HepG2 (cell line): Measurements from ENCODE around the gene RRBP1. TPM values are rescaled to one million over a fixed set of nuclear protein-coding genes. Genes with fewer than 3 reads are reported as not detected.
A peak's percentile ranks its signal among the peaks of the same experiment; 100 is the strongest.

Experiments
- ATAC-seq: fragments of 200-7000 bp; cut with Tn5 transposase; 3 replicates; pipeline ENCODE4 v1.9.1; 2020; ENCODE audit warnings: mild to moderate bottlenecking, moderate library complexity
- BruUV-seq: library from RNA; stranded (reverse); fragments of 400-500 nt; replicated peaks from 2 replicates; lab custom pipeline; 2021; lab: Mats Ljungman, UMichigan
- CTCF ChIA-PET: fragments of 300-600 bp; formaldehyde crosslinking; extraction: SDS; loops from one replicate; lab custom pipeline; 2021; ENCODE audit warnings: low total read pairs, inconsistent platforms, low intra/inter-chr PET ratio; lab: Yijun Ruan, JAX
- POLR2A ChIA-PET: fragments of 350-600 bp; sonication (Branson Sonifier 250); formaldehyde crosslinking; loops from one replicate; lab custom pipeline; 2020; ENCODE audit warnings: antibody characterized with exemption, inconsistent platforms; lab: Yijun Ruan, JAX
- DNase-seq: peaks from one replicate; pipeline ENCODE4 v3.0.0-alpha.2; 2015; ENCODE audit warnings: low spot score
- FAIRE-seq: peaks from 3 replicates; lab custom pipeline; 2011; peaks lifted over from hg19 to GRCh38; lab: Jason Lieb, UNC
- H2AFZ ChIP-seq: one replicate; pipeline ENCODE4 v1.6.1; 2011; ENCODE audit warnings: low read length, inconsistent platforms
- H3K27ac ChIP-seq: fragments of 300-600 bp; 3 replicates; pipeline ENCODE4 v1.8.0; 2011; ENCODE audit warnings: mixed run types, mild to moderate bottlenecking, mixed read lengths, low read length, inconsistent platforms; ENCODE audit not compliant: insufficient read depth; ENCODE audit errors: extremely low read length
- H3K27me3 ChIP-seq, 2 experiments: fragments of 200-600 bp in 1 of 2; 2 replicates in 1 of 2; 3 replicates in 1 of 2; pipeline versions ENCODE4 v1.6.0 to v1.8.0; 2011; ENCODE audit warnings: low read length in 2 of 2, mild to moderate bottlenecking in 2 of 2, moderate library complexity in 2 of 2, inconsistent platforms in 1 of 2; ENCODE audit not compliant: insufficient read depth in 2 of 2, control insufficient read depth in 1 of 2
- H3K36me3 ChIP-seq, 2 experiments: fragments of 200-600 bp in 1 of 2; replicated peaks in 1 of 2; 2 replicates in 1 of 2; 3 replicates in 1 of 2; pipeline versions ENCODE4 v1.5.1 to v1.8.0; 2011; ENCODE audit warnings: low read length in 2 of 2, inconsistent platforms in 1 of 2; ENCODE audit not compliant: insufficient read depth in 2 of 2, control insufficient read depth in 1 of 2
- H3K4me1 ChIP-seq: 2 replicates; pipeline ENCODE4 v1.5.1; 2012; ENCODE audit warnings: low read length, inconsistent platforms; ENCODE audit not compliant: insufficient read depth
- H3K4me2 ChIP-seq: 2 replicates; pipeline ENCODE4 v1.6.0; 2011; ENCODE audit warnings: low read depth, low read length, inconsistent platforms
- H3K4me3 ChIP-seq, 3 experiments: fragments of 200-600 bp in 1 of 3; sonication (generic), shearing (Covaris generic) in 1 of 3; replicated peaks in 1 of 3; 2 replicates each; pipeline ENCODE4 v1.5.1; 2011 to 2016; ENCODE audit warnings: low read length in 3 of 3, inconsistent platforms in 2 of 3, low read depth in 2 of 3, mild to moderate bottlenecking in 2 of 3, control low read depth in 1 of 3, mixed read lengths in 1 of 3; ENCODE audit not compliant: insufficient read depth in 1 of 3
- H3K79me2 ChIP-seq: one replicate; pipeline ENCODE4 v1.6.1; 2011; ENCODE audit warnings: low read length, inconsistent platforms; ENCODE audit not compliant: insufficient read depth
- H3K9ac ChIP-seq: 2 replicates; pipeline ENCODE4 v1.6.0; 2011; ENCODE audit warnings: mild to moderate bottlenecking, low read depth, low read length, inconsistent platforms; ENCODE audit not compliant: insufficient read depth
- H3K9me3 ChIP-seq: 2 replicates; pipeline ENCODE4 v1.5.1; 2012; ENCODE audit warnings: mild to moderate bottlenecking, low read length
- H4K20me1 ChIP-seq: 2 replicates; pipeline ENCODE4 v1.6.0; 2011; ENCODE audit warnings: inconsistent platforms, mild to moderate bottlenecking, low read length, moderate library complexity; ENCODE audit not compliant: insufficient read depth
- HHEX ChIP-seq: IDR thresholded peaks from 2 replicates; pipeline ENCODE4 v1.6.1; 2016; ENCODE audit warnings: control low read depth
- HNF4A ChIP-seq: sonication (generic); formaldehyde crosslinking; IDR thresholded peaks from 2 replicates; pipeline ENCODE4 v1.4.0; 2020; ENCODE audit warnings: missing genetic modification reagents
- MAFK ChIP-seq, 2 experiments: IDR thresholded peaks in 1 of 2; conservative IDR thresholded peaks in 1 of 2; 2 replicates each; pipeline ENCODE4 v1.6.1; 2011; ENCODE audit warnings: improper control_type of control experiment in 2 of 2, low read length in 2 of 2
- SOX6 ChIP-seq, 2 experiments: fragments of 450-650 bp in 1 of 2; sonication (generic) in 1 of 2; formaldehyde crosslinking in 1 of 2; IDR thresholded peaks; 2 replicates each; pipeline versions ENCODE4 v1.4.0 to v1.6.1; 2017 to 2020; ENCODE audit warnings: antibody characterized with exemption in 1 of 2, mild to moderate bottlenecking in 1 of 2, missing genetic modification reagents in 1 of 2
- ZFP82 ChIP-seq: sonication (generic); formaldehyde crosslinking; IDR thresholded peaks from 2 replicates; pipeline ENCODE4 v1.5.1; 2020; ENCODE audit warnings: mild to moderate bottlenecking, missing genetic modification reagents, borderline replicate concordance
- ZNF615 ChIP-seq: sonication (generic); formaldehyde crosslinking; IDR thresholded peaks from 2 replicates; pipeline ENCODE4 v1.5.0; 2020; ENCODE audit warnings: mild to moderate bottlenecking, missing genetic modification reagents, borderline replicate concordance
- WGBS: methylation state at CpG from one replicate; pipeline ENCODE4 v1.1.6; 2017; ENCODE audit warnings: low lambda C conversion rate; 5-methylcytosine and 5-hydroxymethylcytosine counted together
- in situ Hi-C: cut with HindIII; loops from 2 replicates; pipeline ENCODE4 v1.10.0; 2017; ENCODE audit warnings: low pct_unique_long_range_greater_than_20kb; ENCODE audit not compliant: extremely low pct_ligation_motif_present
- intact Hi-C: fragments of 100-400 bp; cut with micrococcal nuclease; formaldehyde crosslinking; loops from one replicate; pipeline ENCODE4 v1.10.0; 2022; ENCODE audit not compliant: unreplicated experiment
- polyA plus RNA-seq, 8 experiments: library from polyadenylated mRNA; depleted of rRNA in 3 of 8; stranded (reverse) in 7 of 8; unstranded in 1 of 8; fragments of >200 nt; fragmentation: Illumina TruSeq in 4 of 8; extraction: Trizol in 4 of 8; gene quantifications; 2 replicates each; pipeline versions ENCODE4 v1.2.1 to v1.2.3, GENCODE V29; 2011 to 2016; ENCODE audit warnings: low read depth in 4 of 8, missing spikeins in 1 of 8, mixed read lengths in 1 of 8; ENCODE audit not compliant: insufficient read depth in 1 of 8
- total RNA-seq, 5 experiments: library from RNA; depleted of rRNA; stranded (reverse); fragments of >200 nt; fragmentation: Illumina TruSeq; extraction: Trizol; gene quantifications; 2 replicates each; pipeline ENCODE4 v1.2.3, GENCODE V29; 2016; ENCODE audit warnings: low read depth in 1 of 5
- TF ChIP-seq, protein P1 (sequence below): sonication (generic); formaldehyde crosslinking; conservative IDR thresholded peaks from 2 replicates; pipeline ENCODE4 v1.4.0; 2020; ENCODE audit warnings: missing genetic modification reagents
- TF ChIP-seq, protein P2 (sequence below): sonication (generic); formaldehyde crosslinking; IDR thresholded peaks from 2 replicates; pipeline ENCODE4 v1.5.0; 2020; ENCODE audit warnings: mild to moderate bottlenecking, missing genetic modification reagents, borderline replicate concordance

RRBP1 gene
- total and polyA plus RNA-seq, 2 of the 13 experiments (the other 11 are each of a cell fraction or from before 2014, with no cell fraction given), result 150 to 222 TPM

DNA sequence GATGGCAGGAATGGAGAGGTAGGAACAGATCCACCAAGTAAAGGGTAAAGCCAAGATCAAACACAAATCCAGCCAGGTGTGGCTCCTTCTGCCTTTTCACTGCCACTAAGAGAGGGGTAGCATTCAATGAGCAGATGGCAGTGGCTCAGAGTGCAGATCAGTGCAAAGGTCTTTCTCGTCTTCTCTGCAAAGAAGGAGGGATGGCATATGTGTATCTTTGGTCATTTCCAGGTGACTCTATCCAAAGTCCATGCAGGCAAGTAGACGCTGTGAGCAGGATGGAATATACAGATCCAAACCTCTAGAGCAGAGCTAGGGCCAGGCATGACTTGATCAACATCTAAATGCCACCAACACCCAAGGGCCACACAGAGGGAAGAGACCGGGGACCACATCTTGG is 24.6 kb upstream of the RRBP1 start:
- in situ Hi-C loops, result no loop called here
- ATAC-seq, result no peak
- H3K4me3 ChIP-seq, result no peak overlapping the region
- no peak for TF ChIP-seq HHEX
- peak; percentile 68 for TF ChIP-seq HNF4A (CRISPR knock-in tag)
- TF ChIP-seq ZNF615 (CRISPR knock-in tag), result no peak
- TF ChIP-seq ZFP82 (CRISPR knock-in tag), result no peak
- TF ChIP-seq SOX6 (IDR thresholded peaks at IDR 0.05), result no peak
- peak; percentile 12; the same call in 1 of the 2 replicates for TF ChIP-seq SOX6 (CRISPR knock-in tag; IDR thresholded peaks at IDR 0.05)
- TF ChIP-seq, protein P1, sequence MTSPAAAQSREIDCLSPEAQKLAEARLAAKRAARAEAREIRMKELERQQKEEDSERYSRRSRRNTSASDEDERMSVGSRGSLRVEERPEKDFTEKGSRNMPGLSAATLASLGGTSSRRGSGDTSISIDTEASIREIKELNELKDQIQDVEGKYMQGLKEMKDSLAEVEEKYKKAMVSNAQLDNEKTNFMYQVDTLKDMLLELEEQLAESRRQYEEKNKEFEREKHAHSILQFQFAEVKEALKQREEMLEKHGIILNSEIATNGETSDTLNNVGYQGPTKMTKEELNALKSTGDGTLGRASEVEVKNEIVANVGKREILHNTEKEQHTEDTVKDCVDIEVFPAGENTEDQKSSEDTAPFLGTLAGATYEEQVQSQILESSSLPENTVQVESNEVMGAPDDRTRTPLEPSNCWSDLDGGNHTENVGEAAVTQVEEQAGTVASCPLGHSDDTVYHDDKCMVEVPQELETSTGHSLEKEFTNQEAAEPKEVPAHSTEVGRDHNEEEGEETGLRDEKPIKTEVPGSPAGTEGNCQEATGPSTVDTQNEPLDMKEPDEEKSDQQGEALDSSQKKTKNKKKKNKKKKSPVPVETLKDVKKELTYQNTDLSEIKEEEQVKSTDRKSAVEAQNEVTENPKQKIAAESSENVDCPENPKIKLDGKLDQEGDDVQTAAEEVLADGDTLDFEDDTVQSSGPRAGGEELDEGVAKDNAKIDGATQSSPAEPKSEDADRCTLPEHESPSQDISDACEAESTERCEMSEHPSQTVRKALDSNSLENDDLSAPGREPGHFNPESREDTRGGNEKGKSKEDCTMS, result no peak
- TF ChIP-seq, protein P2, sequence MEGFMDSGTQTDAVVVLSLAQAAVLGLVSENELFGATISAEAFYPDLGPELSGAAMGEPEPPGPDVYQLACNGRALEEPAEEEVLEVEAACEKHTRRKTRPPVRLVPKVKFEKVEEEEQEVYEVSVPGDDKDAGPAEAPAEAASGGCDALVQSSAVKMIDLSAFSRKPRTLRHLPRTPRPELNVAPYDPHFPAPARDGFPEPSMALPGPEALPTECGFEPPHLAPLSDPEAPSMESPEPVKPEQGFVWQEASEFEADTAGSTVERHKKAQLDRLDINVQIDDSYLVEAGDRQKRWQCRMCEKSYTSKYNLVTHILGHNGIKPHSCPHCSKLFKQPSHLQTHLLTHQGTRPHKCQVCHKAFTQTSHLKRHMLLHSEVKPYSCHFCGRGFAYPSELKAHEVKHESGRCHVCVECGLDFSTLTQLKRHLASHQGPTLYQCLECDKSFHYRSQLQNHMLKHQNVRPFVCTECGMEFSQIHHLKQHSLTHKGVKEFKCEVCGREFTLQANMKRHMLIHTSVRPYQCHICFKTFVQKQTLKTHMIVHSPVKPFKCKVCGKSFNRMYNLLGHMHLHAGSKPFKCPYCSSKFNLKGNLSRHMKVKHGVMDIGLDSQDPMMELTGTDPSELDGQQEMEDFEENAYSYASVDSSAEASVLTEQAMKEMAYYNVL (CRISPR knock-in tag), result peak; percentile 92
- no peak for TF ChIP-seq MAFK (conservative IDR thresholded peaks at IDR 0.05 in 1 of 2, IDR thresholded peaks at IDR 0.05 in 1 of 2; ENCODE audit: low read length in 2 of 2)
- H3K9ac ChIP-seq, result no peak overlapping the region
- H3K4me2 ChIP-seq, result no peak overlapping the region
- no peak overlapping the region for H3K27ac ChIP-seq
- H4K20me1 ChIP-seq, result no peaks in the 10 kb centered on the region
- peaks cover 61% of the 10 kb centered on the region for H3K4me1 ChIP-seq
- ChIA-PET CTCF (no interaction called here), POLR2A (interaction anchor here (0.9 to 2.5 kb wide), 3 partner anchors 9 to 30 kb away, joined by 3 to 11 read pairs (median 3); partner anchors contain the start of gene RRBP1)
- 27% methylated on average over 3 of the region's 3 CpGs for WGBS
- H3K79me2 ChIP-seq, result no peaks in the 10 kb centered on the region
- peaks cover 4 to 43% of the 10 kb centered on the region in 2 experiments for H3K27me3 ChIP-seq
- H2AFZ ChIP-seq, result no peak overlapping the region
- no peak for FAIRE-seq
- no TSS peak for BruUV-seq
- no peak for DNase-seq
- intact Hi-C loops, result no loop called here
- no peaks in the 10 kb centered on the region for H3K36me3 ChIP-seq
- H3K9me3 ChIP-seq, result no peaks in the 10 kb centered on the region
